ENCODE measurements around the gene SLC25A21. TPM values are rescaled to one million over a fixed set of nuclear protein-coding genes. Genes with fewer than 3 reads are reported as not detected.

The SLC25A21 gene
- total RNA-seq, 6 experiments from 2014 or later: 0.09 to 0.37 (median 0.18) TPM; not detected in 1

GRCh38 chr14:36654794-36655381 lies 517.5 kb downstream of the SLC25A21 start:
- peaks cover 0 to 3% (median 0%) of the 10 kb centered on the region in 4 donors for H3K4me1 ChIP-seq
- TF ChIP-seq POLR2A (IDR thresholded peaks at IDR 0.05): no peak
- no peak for TF ChIP-seq CTCF (IDR thresholded peaks at IDR 0.05)
- intact Hi-C loops (cut with DNase I): no loop called here

GRCh38 chr14:36653962-36654793 lies 518.2 kb downstream of the SLC25A21 start:
- intact Hi-C loops (cut with DNase I): no loop called here
- no peaks in the 10 kb centered on the region for H3K36me3 ChIP-seq
- DNase-seq (no peak), ATAC-seq (no peak)
- H3K9me3 ChIP-seq: no peaks in the 10 kb centered on the region
- H3K27me3 ChIP-seq: peaks cover 34 to 64% of the 10 kb centered on the region in 2 donors
- peaks cover 0 to 3% (median 0%) of the 10 kb centered on the region in 4 donors for H3K4me1 ChIP-seq
- no peak overlapping the region for H3K4me3 ChIP-seq
- H3K27ac ChIP-seq: no peak overlapping the region
- WGBS (ENCODE audit: insufficient coverage, low coverage, low lambda C conversion rate, missing lambda C conversion rate): 3% methylated on average over 19 of the region's 31 CpGs
- TF ChIP-seq CTCF (IDR thresholded peaks at IDR 0.05): no peak
- TF ChIP-seq POLR2A (IDR thresholded peaks at IDR 0.05): no peak

More at GRCh38 chr14:36654794-36655381, 517.5 kb downstream of the SLC25A21 start:
- H3K9me3 ChIP-seq: no peaks in the 10 kb centered on the region
- ATAC-seq (no peak), DNase-seq (no peak)
- no peak overlapping the region for H3K4me3 ChIP-seq
- WGBS (ENCODE audit: insufficient coverage, low coverage, low lambda C conversion rate, missing lambda C conversion rate): 5% methylated on average over 12 of the region's 34 CpGs
- H3K27ac ChIP-seq: no peak overlapping the region
- no peaks in the 10 kb centered on the region for H3K36me3 ChIP-seq
- peaks cover 27 to 66% of the 10 kb centered on the region in 2 donors for H3K27me3 ChIP-seq

- Histone ChIP-seq H3K27me3 (peaks cover 36 to 64% of the 10 kb centered on the region in 2 donors), H3K9me3 (no peaks in the 10 kb centered on the region), H3K36me3 (no peaks in the 10 kb centered on the region), H3K4me3 (no peak overlapping the region), H3K27ac (no peak overlapping the region), H3K4me1 (peaks cover 0 to 3% (median 0%) of the 10 kb centered on the region in 4 donors)
- no peak for TF ChIP-seq CTCF (IDR thresholded peaks at IDR 0.05)
- no peak for TF ChIP-seq POLR2A (IDR thresholded peaks at IDR 0.05)
- no peak for ATAC-seq
- intact Hi-C loops (cut with DNase I): no loop called here
- WGBS (ENCODE audit: insufficient coverage, low coverage, low lambda C conversion rate, missing lambda C conversion rate): 14% methylated on average over 3 of the region's 3 CpGs
- no peak for DNase-seq
Observed at GRCh38 chr14:36653413-36653812, 519.0 kb downstream of the SLC25A21 start.

GRCh38 chr14:36652542-36653201 lies 519.7 kb downstream of the SLC25A21 start:
- no peak for ATAC-seq
- Histone ChIP-seq H3K4me1 (peaks cover 0 to 9% (median 3%) of the 10 kb centered on the region in 4 donors), H3K9me3 (no peaks in the 10 kb centered on the region), H3K4me3 (no peak overlapping the region), H3K36me3 (no peaks in the 10 kb centered on the region), H3K27ac (no peak overlapping the region), H3K27me3 (peaks cover 36 to 69% of the 10 kb centered on the region in 2 donors)
- no peak for DNase-seq
- TF ChIP-seq CTCF (IDR thresholded peaks at IDR 0.05) (no peak), POLR2A (IDR thresholded peaks at IDR 0.05) (no peak)
- intact Hi-C loops (cut with DNase I): no loop called here
